ENCODE measurements around the gene XDH.

Gene XDH

GRCh38 chr2:31363956-31364750 is 50.4 kb downstream of the XDH start:
- DNase-seq, result no peak

GRCh38 chr2:31362581-31362980 is 52.0 kb downstream of the XDH start:
- no peak for DNase-seq

- no peak for DNase-seq
Observed at GRCh38 chr2:31359229-31359628, 55.3 kb downstream of the XDH start.

- peak; percentile 3 for DNase-seq
Observed at GRCh38 chr2:31354837-31355236, 59.7 kb downstream of the XDH start.

- DNase-seq, result no peak
Observed at GRCh38 chr2:31353179-31353578, 61.4 kb downstream of the XDH start.

- DNase-seq, result no peak
Observed at GRCh38 chr2:31349684-31350083, 64.9 kb downstream of the XDH start.

GRCh38 chr2:31349160-31349559 is 65.4 kb downstream of the XDH start:
- no peak for DNase-seq

GRCh38 chr2:31348618-31349017 is 65.9 kb downstream of the XDH start:
- DNase-seq, result no peak

- DNase-seq, result peak; percentile 78
Observed at GRCh38 chr2:31347750-31348149, 66.8 kb downstream of the XDH start.

GRCh38 chr2:31347319-31347718 is 67.2 kb downstream of the XDH start:
- no peak for DNase-seq

- DNase-seq, result no peak
Observed at GRCh38 chr2:31344447-31344846, 70.1 kb downstream of the XDH start.

GRCh38 chr2:31341351-31341750 is 73.2 kb downstream of the XDH start:
- DNase-seq, result no peak

- no peak for DNase-seq
Observed at GRCh38 chr2:31339696-31340095, 74.8 kb downstream of the XDH start.

GRCh38 chr2:31337860-31338259 is 76.7 kb downstream of the XDH start:
- DNase-seq, result no peak

GRCh38 chr2:31337197-31337596 is 77.3 kb downstream of the XDH start:
- no peak for DNase-seq

- DNase-seq, result peak; percentile 94
Observed at GRCh38 chr2:31335921-31336585, 78.5 kb downstream of the XDH start.

GRCh38 chr2:31334311-31335026 is 80.1 kb downstream of the XDH start:
- peak; percentile 33 for DNase-seq

- DNase-seq, result peak; percentile 95
Observed at GRCh38 chr2:31333527-31334183, 80.9 kb downstream of the XDH start.

- no peak for DNase-seq
Observed at GRCh38 chr2:31333046-31333445, 81.5 kb downstream of the XDH start.

GRCh38 chr2:31332521-31332920 is 82.0 kb downstream of the XDH start:
- peak; percentile 23 for DNase-seq

GRCh38 chr2:31331156-31331555 is 83.4 kb downstream of the XDH start:
- DNase-seq, result no peak

- no peak for DNase-seq
Observed at GRCh38 chr2:31329081-31329625, 85.4 kb downstream of the XDH start.

- no peak for DNase-seq
Observed at GRCh38 chr2:31328026-31328425, 86.5 kb downstream of the XDH start.
